ENCODE measurements around the gene MED25. TPM values are rescaled to one million over a fixed set of nuclear protein-coding genes. Genes with fewer than 3 reads are reported as not detected.
A peak's percentile ranks its signal among the peaks of the same experiment; 100 is the strongest.

MED25 gene
- polyA plus RNA-seq, 1 donor from 2014 or later, result 18.9 TPM

DNA sequence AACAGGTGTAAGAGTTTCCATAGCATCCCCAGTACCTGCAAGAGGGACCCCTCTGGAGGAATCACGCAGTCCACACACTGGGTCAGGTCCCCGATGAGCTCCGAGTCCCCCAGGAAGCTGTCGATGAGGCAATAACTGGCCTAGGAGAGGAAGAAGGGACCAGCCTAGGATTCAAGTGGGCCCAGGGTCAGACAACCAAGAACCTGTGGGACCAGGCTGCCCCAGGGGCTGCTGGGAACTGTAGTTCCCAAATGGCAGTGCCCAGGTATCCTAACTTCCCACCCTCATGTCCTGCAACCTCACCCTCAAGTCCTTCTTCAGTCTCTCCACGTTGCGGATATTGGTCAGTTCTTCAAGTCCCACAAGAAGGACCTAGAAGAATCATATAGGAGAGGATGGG is 6.8 kb upstream of the MED25 start:
- Histone ChIP-seq H3K79me2 (replicated peaks; ENCODE audit: insufficient read depth, low read length) (no peaks in the 10 kb centered on the region), H3K9ac (ENCODE audit: low read length) (no peak overlapping the region), H4K20me1 (ENCODE audit: insufficient read depth) (no peaks in the 10 kb centered on the region), H3F3A (ENCODE audit: insufficient read depth, low read length, poor library complexity, severe bottlenecking) (no peaks in the 10 kb centered on the region), H3K27me3 (ENCODE audit: insufficient read depth, low read depth, low read length) (no peaks in the 10 kb centered on the region), H3K27ac (ENCODE audit: low read length) (no peak overlapping the region), H3K36me3 (ENCODE audit: insufficient read depth, low read length) (no peaks in the 10 kb centered on the region), H3K9me3 (ENCODE audit: low read length) (no peaks in the 10 kb centered on the region), H3K4me2 (ENCODE audit: low read length) (no peak overlapping the region), H3K4me3 (ENCODE audit: low read length) (no peak overlapping the region), H2AFZ (ENCODE audit: low read depth, low read length) (no peak overlapping the region), H3K9me2 (ENCODE audit: insufficient read depth, low read length) (no peaks in the 10 kb centered on the region)
- TF ChIP-seq SMC3 (conservative IDR thresholded peaks at IDR 0.05; ENCODE audit: poor library complexity), result no peak
- TF ChIP-seq, protein P1, sequence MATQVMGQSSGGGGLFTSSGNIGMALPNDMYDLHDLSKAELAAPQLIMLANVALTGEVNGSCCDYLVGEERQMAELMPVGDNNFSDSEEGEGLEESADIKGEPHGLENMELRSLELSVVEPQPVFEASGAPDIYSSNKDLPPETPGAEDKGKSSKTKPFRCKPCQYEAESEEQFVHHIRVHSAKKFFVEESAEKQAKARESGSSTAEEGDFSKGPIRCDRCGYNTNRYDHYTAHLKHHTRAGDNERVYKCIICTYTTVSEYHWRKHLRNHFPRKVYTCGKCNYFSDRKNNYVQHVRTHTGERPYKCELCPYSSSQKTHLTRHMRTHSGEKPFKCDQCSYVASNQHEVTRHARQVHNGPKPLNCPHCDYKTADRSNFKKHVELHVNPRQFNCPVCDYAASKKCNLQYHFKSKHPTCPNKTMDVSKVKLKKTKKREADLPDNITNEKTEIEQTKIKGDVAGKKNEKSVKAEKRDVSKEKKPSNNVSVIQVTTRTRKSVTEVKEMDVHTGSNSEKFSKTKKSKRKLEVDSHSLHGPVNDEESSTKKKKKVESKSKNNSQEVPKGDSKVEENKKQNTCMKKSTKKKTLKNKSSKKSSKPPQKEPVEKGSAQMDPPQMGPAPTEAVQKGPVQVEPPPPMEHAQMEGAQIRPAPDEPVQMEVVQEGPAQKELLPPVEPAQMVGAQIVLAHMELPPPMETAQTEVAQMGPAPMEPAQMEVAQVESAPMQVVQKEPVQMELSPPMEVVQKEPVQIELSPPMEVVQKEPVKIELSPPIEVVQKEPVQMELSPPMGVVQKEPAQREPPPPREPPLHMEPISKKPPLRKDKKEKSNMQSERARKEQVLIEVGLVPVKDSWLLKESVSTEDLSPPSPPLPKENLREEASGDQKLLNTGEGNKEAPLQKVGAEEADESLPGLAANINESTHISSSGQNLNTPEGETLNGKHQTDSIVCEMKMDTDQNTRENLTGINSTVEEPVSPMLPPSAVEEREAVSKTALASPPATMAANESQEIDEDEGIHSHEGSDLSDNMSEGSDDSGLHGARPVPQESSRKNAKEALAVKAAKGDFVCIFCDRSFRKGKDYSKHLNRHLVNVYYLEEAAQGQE (IDR thresholded peaks at IDR 0.05; ENCODE audit: borderline replicate concordance), result no peak
- TF ChIP-seq, protein P2, sequence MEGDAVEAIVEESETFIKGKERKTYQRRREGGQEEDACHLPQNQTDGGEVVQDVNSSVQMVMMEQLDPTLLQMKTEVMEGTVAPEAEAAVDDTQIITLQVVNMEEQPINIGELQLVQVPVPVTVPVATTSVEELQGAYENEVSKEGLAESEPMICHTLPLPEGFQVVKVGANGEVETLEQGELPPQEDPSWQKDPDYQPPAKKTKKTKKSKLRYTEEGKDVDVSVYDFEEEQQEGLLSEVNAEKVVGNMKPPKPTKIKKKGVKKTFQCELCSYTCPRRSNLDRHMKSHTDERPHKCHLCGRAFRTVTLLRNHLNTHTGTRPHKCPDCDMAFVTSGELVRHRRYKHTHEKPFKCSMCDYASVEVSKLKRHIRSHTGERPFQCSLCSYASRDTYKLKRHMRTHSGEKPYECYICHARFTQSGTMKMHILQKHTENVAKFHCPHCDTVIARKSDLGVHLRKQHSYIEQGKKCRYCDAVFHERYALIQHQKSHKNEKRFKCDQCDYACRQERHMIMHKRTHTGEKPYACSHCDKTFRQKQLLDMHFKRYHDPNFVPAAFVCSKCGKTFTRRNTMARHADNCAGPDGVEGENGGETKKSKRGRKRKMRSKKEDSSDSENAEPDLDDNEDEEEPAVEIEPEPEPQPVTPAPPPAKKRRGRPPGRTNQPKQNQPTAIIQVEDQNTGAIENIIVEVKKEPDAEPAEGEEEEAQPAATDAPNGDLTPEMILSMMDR (IDR thresholded peaks at IDR 0.05; ENCODE audit: poor library complexity, severe bottlenecking), result no peak
- no peak for TF ChIP-seq POLR2AphosphoS5 (IDR thresholded peaks at IDR 0.05)
- TF ChIP-seq EZH2 (IDR thresholded peaks at IDR 0.05; ENCODE audit: borderline replicate concordance, insufficient read depth, low read length, poor library complexity, severe bottlenecking), result no peak
- no peak for TF ChIP-seq RAD21 (conservative IDR thresholded peaks at IDR 0.05)
- no peak for TF ChIP-seq EP300 (conservative IDR thresholded peaks at IDR 0.05; ENCODE audit: poor library complexity, severe bottlenecking)
- no peak for TF ChIP-seq TAF1 (IDR thresholded peaks at IDR 0.05; ENCODE audit: low read depth)
- TF ChIP-seq MXI1 (conservative IDR thresholded peaks at IDR 0.05; ENCODE audit: poor library complexity, severe bottlenecking), result no peak

DNA sequence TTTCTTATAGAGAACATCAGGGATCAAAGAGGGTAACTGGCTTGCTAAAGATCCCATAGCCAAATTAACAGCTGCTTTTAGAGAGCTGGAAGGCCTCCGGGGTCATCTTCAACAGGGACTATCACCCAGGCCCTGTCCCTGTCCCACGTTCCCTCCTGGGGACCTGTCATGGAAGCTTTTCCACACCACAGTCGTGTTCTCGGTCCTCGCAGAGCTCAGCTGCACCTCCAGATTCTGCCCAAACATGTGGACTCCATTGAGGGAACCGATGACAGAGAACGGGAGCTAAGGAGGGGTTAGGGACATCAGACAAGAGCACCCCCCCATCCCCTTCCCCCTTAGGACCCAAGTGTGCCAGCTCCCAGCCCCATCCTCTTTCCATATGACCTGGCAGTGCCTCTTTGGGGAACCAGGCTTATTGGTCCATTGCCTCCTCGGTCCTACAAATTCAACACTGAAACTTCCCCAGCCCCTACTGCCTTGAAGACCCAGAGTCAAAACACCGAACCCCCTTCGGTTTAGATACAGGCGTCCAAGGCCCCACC is 5.6 kb upstream of the MED25 start:
- H3K27me3 ChIP-seq (ENCODE audit: insufficient read depth, low read depth, low read length), result no peaks in the 10 kb centered on the region
- peak overlapping the region; percentile 82 for H3K9ac ChIP-seq (ENCODE audit: low read length)
- H3K4me2 ChIP-seq (ENCODE audit: low read length), result peak overlapping the region; percentile 69
- H3K27ac ChIP-seq (ENCODE audit: low read length), result peak overlapping the region; percentile 97
- H3K36me3 ChIP-seq (ENCODE audit: insufficient read depth, low read length), result no peaks in the 10 kb centered on the region
- peak overlapping the region; percentile 68 for H2AFZ ChIP-seq (ENCODE audit: low read depth, low read length)
- H4K20me1 ChIP-seq (ENCODE audit: insufficient read depth), result no peaks in the 10 kb centered on the region
- H3K4me3 ChIP-seq (ENCODE audit: low read length), result peak overlapping the region; percentile 74
- H3K9me2 ChIP-seq (ENCODE audit: insufficient read depth, low read length), result no peaks in the 10 kb centered on the region
- no peaks in the 10 kb centered on the region for H3K9me3 ChIP-seq (ENCODE audit: low read length)
- TF ChIP-seq RAD21 (conservative IDR thresholded peaks at IDR 0.05), result no peak
- TF ChIP-seq, protein P1 (IDR thresholded peaks at IDR 0.05; ENCODE audit: borderline replicate concordance), result no peak
- TF ChIP-seq TAF1 (IDR thresholded peaks at IDR 0.05; ENCODE audit: low read depth), result no peak
- TF ChIP-seq, protein P2 (IDR thresholded peaks at IDR 0.05; ENCODE audit: poor library complexity, severe bottlenecking), result no peak
- no peaks in the 10 kb centered on the region for H3K79me2 ChIP-seq (replicated peaks; ENCODE audit: insufficient read depth, low read length)
- H3F3A ChIP-seq (ENCODE audit: insufficient read depth, low read length, poor library complexity, severe bottlenecking), result no peaks in the 10 kb centered on the region
